HG02852 (cell line): ENCODE data around the gene TULP4.
"Not testable (repeated sequence)": the region's sequence is repeated elsewhere in the genome, so short reads cannot be mapped to it uniquely, and the experiment has no call there.

Experiments used
- ATAC-seq: cut with Tn5 transposase; IDR thresholded peaks from one replicate; pipeline ENCODE4 v1.9.1; 2021; ENCODE audit warnings: mild to moderate bottlenecking, moderate library complexity; ENCODE audit not compliant: unreplicated experiment

Gene TULP4

DNA sequence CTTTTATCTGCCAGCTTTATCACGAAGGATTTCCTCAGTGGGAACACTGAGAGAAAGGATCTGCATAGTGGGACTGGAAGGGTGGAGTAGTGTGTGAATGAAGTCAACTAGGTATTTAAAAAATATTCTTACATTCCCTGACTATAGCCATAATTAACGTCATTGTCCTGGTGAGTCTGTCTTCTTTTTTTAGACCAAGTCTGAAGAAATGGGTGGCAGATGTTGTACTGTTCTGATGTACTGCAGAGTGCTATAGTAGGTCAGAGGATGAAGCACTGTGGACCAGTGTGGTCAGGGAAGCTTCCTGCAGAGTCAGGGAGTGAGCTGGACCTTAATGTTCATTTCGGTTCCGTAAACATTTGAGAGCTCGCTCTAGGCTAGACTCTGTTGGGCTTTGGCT lies 11.9 kb downstream of the TULP4 start:
- no peak for ATAC-seq

DNA sequence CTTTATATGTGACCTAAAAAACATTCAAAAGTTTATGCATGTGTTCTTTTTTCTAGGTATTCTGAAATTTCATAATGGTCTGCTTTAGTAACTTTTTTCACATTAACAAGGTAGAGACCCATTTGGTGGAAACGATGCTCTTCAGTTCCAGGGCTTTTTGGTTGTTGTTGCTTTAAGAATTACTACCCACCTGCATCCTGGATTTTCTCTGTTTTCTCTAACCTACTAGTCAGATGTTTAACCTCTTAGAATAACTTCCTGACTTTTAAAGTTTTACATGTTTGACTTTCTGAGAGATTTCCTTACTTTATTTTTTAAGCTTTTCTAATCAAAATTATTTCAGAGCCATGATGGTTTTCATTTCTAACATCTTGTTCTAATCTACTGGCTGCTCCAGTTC lies 14.9 kb downstream of the TULP4 start:
- ATAC-seq, result no peak

- ATAC-seq, result no peak
These were observed 16.7 kb downstream of the TULP4 start for GRCh38 chr6:158328952-158329351.

GRCh38 chr6:158329531-158329930 lies 17.3 kb downstream of the TULP4 start:
- no peak for ATAC-seq

- no peak for ATAC-seq
These were observed 17.8 kb downstream of the TULP4 start for GRCh38 chr6:158330016-158330415.

GRCh38 chr6:158332237-158332636 lies 20.0 kb downstream of the TULP4 start:
- no peak for ATAC-seq

- ATAC-seq, result no peak
These were observed 20.8 kb downstream of the TULP4 start for GRCh38 chr6:158333094-158333493.

DNA sequence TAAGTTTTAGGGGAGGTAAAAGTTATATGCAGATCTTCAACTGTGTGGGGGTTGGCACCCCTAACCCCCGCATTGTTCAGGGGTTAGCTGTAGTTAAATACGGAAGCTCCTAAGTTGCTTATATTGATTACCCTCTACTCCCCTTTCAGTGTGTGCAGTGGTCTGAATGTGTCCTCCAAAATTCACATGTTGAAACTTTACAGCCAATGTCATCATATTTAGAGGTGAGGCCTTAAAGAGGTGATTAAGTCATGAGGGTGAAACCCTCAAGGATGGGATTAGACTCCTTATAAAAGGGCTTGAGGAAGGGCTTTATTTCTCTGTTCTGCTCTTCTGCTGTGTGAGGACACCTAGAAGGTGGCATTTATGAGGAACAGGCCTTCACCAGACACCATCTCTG lies 22.3 kb downstream of the TULP4 start:
- ATAC-seq, result no peak

DNA sequence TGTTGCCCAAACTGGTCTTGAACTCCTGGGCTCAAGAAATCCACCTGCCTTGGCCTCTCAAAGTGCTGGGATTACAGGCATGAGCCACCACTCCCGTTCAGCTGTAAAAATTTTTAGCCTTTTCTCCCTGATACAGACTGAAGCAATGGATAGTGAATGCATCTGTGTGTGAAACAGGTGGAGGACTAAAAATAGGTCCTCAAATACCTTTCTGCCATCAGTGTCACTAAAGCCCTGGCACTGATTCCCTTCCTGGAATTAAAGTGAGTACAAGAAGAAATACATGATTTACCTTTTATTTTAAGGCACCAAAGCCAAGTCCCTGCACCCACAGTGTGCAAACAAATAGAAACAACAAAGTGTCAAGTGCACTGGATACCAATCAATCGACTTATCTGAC lies 25.1 kb downstream of the TULP4 start:
- no peak for ATAC-seq

- no peak for ATAC-seq
These were observed 26.2 kb downstream of the TULP4 start for GRCh38 chr6:158338311-158339112.

DNA sequence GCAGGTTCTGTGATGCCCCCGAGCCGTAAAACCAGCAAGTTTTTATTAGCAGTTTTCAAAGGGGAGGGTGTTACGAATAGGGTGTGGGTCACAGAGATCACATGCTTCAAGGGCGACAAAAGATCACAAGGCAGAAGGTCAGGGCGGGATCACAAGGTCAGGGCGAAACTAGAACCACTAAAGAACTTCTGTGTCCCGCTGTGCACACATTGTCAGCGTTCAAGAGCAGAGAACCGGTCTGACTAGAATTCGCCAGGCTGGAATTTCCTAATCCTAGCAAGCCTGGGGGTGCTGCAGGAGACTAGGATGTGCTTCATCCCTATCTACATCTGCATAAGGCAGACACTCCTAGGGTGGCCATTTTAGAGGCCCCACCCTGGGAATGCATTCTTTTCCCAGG lies 26.9 kb downstream of the TULP4 start:
- ATAC-seq, result not testable (repeated sequence)

GRCh38 chr6:158340252-158340651 lies 28.0 kb downstream of the TULP4 start:
- no peak for ATAC-seq

DNA sequence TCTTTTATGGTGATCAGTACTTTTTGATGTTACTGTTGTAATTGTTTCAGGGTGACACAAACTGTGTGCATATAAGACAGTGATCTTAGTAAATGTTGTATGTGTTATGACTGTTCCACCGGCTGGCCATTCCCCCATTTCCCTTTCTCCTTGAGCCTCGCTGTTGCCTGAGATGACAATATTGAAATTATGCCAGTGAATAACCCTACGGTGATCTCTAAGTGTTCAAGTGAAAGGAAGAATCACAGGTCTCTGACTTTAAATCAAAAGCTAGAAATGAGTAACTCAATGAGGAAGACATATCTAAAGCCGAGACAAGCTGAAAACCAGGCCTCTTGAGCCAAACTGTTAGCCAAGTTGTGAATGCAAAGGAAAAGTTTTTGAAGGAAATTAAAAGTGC lies 32.3 kb downstream of the TULP4 start:
- peak; percentile 79 for ATAC-seq

- ATAC-seq, result not testable (repeated sequence)
These were observed 33.2 kb downstream of the TULP4 start for GRCh38 chr6:158345444-158345843.

DNA sequence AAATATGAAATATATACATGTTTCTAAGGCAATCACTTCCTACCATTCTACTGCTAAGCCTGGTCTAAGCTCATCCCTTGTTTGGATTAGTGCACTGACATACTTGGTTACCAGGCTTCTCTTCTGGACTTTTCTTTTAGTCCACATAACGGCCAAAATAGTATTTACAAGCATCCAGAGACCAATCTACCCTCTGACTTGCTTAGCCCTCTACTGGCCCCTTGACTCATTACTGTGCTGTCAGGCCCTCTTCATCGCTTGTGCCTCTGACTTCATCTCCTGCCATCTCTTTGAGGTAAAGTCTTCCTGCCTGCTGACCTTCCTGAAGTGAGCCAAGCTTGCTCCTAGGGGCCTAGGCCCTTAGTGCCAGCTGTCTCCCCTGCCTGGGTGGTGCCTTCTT lies 35.1 kb downstream of the TULP4 start:
- ATAC-seq, result no peak

DNA sequence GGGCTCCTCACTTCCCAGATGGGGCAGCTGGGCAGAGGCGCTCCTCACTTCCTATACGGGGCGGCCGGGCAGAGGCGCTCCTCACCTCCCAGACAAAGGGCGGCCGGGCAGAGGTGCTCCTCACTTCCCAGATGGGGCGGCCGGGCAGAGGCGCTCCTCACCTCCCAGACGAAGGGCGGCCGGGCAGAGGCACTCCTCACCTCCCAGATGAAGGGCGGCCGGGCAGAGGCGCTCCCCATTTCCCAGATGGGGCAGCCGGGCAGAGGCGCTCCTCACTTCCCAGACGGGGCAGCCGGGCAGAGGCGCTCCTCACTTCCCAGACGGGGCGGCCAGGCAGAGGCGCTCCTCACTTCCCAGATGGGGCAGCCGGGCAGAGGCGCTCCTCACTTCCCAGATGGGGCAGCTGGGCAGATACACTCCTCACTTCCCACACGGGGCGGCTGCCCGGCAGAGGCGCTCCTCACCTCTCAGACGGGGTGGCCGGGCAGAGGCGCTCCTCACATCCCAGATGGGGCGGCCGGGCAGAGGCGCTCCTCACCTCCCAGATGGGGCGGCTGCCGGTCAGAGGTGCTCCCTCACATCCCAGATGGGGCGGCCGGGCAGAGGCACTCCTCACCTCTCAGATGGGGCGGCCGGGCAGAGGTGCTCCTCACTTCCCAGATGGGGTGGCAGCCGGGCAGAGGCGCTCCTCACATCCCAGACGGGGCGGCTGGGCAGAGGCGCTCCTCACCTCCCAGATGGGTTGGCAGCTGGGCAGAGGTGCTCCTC lies 36.7 kb downstream of the TULP4 start:
- not testable (repeated sequence) for ATAC-seq

GRCh38 chr6:158349505-158350275 lies 37.4 kb downstream of the TULP4 start:
- not testable (repeated sequence) for ATAC-seq

DNA sequence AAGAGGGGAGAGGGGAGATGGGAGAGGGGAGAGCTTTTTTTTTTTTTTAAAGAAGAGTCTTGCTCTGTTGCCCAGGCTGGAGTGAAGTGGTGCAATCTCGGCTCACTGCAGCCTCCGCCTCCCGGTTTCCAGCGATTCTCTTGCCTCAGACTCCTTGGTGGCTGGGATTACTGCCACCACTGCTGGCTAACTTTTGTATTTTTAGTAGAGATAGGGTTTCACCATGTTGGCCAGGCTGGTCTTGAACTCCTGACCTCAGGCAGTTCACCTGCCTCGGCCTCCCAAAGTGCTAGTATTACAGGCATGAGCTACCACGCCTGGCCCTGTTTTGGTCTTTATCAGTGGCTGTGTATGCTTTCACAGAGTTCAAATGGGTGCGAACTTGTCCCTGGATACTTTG lies 38.5 kb downstream of the TULP4 start:
- not testable (repeated sequence) for ATAC-seq

GRCh38 chr6:158353883-158354877 lies 41.9 kb downstream of the TULP4 start:
- ATAC-seq, result no peak
